HG03520 (cell line): ENCODE data around the gene SEMA4F.

Experiments used
- ATAC-seq: cut with Tn5 transposase; IDR thresholded peaks from one replicate; pipeline ENCODE4 v1.9.1; 2021; ENCODE audit warnings: mild to moderate bottlenecking, moderate library complexity; ENCODE audit not compliant: unreplicated experiment

The SEMA4F gene

GRCh38 chr2:74658516-74658915 is 4.5 kb downstream of the SEMA4F start:
- ATAC-seq = no peak

GRCh38 chr2:74659462-74659861 is 5.4 kb downstream of the SEMA4F start:
- no peak for ATAC-seq

GRCh38 chr2:74668087-74668486 is 14.0 kb downstream of the SEMA4F start:
- no peak for ATAC-seq

GRCh38 chr2:74670263-74670662 is 16.2 kb downstream of the SEMA4F start:
- ATAC-seq = no peak

GRCh38 chr2:74671479-74671878 is 17.4 kb downstream of the SEMA4F start:
- ATAC-seq = no peak

GRCh38 chr2:74673826-74674528 is 19.9 kb downstream of the SEMA4F start:
- ATAC-seq = no peak

- ATAC-seq = no peak
These were observed 21.0 kb downstream of the SEMA4F start for GRCh38 chr2:74675090-74675489.

GRCh38 chr2:74676331-74676730 is 22.3 kb downstream of the SEMA4F start:
- no peak for ATAC-seq

GRCh38 chr2:74679615-74680014 is 25.6 kb downstream of the SEMA4F start:
- ATAC-seq = no peak

GRCh38 chr2:74682501-74682900 is 28.5 kb downstream of the SEMA4F start:
- ATAC-seq = no peak

GRCh38 chr2:74685408-74685807 is 31.4 kb downstream of the SEMA4F start:
- no peak for ATAC-seq

GRCh38 chr2:74688881-74689280 is 34.8 kb downstream of the SEMA4F start:
- ATAC-seq = no peak

GRCh38 chr2:74689671-74690070 is 35.6 kb downstream of the SEMA4F start:
- no peak for ATAC-seq

- ATAC-seq = peak; percentile 89
These were observed 36.5 kb downstream of the SEMA4F start for GRCh38 chr2:74690571-74690970.

- ATAC-seq = no peak
These were observed 37.9 kb downstream of the SEMA4F start for GRCh38 chr2:74691929-74692328.

GRCh38 chr2:74693213-74693612 is 39.2 kb downstream of the SEMA4F start:
- ATAC-seq = no peak

GRCh38 chr2:74693668-74694067 is 39.6 kb downstream of the SEMA4F start:
- ATAC-seq = no peak

GRCh38 chr2:74694281-74694680 is 40.2 kb downstream of the SEMA4F start:
- no peak for ATAC-seq

- ATAC-seq = no peak
These were observed 41.6 kb downstream of the SEMA4F start for GRCh38 chr2:74695663-74696062.

GRCh38 chr2:74696829-74697228 is 42.8 kb downstream of the SEMA4F start:
- ATAC-seq = no peak

- ATAC-seq = no peak
These were observed 46.8 kb downstream of the SEMA4F start for GRCh38 chr2:74700643-74701372.

GRCh38 chr2:74702001-74702715 is 48.1 kb downstream of the SEMA4F start:
- ATAC-seq = no peak
